Mesenchymal stem cell (in vitro differentiated cells and primary cell): Measurements from ENCODE around the gene C21orf91.
A peak's percentile ranks its signal among the peaks of the same experiment; 100 is the strongest.

Experiments used
- DNase-seq: peaks from one replicate; pipeline ENCODE4 v3.0.0-alpha.2; 2013
- H2AFZ ChIP-seq: one replicate; pipeline ENCODE4 v1.6.1; 2013; ENCODE audit warnings: low read depth, mild to moderate bottlenecking, control low read depth, inconsistent platforms, low read length, moderate library complexity
- H2AK5ac ChIP-seq: 2 replicates; pipeline ENCODE4 v1.6.1; 2013; ENCODE audit warnings: low read length, moderate library complexity, mild to moderate bottlenecking, inconsistent platforms; ENCODE audit not compliant: severe bottlenecking
- H2BK120ac ChIP-seq: one replicate; pipeline ENCODE4 v1.6.1; 2013; ENCODE audit warnings: low read depth, mild to moderate bottlenecking, inconsistent platforms, low read length, moderate library complexity
- H2BK12ac ChIP-seq, 2 experiments: one replicate each; pipeline ENCODE4 v1.6.1; 2013; ENCODE audit warnings: inconsistent platforms in 2 of 2, low read length in 2 of 2, mild to moderate bottlenecking in 2 of 2, moderate library complexity in 2 of 2, control low read depth in 1 of 2
- H2BK15ac ChIP-seq: one replicate; pipeline ENCODE4 v1.6.1; 2013; ENCODE audit warnings: mild to moderate bottlenecking, low read depth, inconsistent platforms; ENCODE audit not compliant: poor library complexity, severe bottlenecking
- H2BK5ac ChIP-seq: 2 replicates; pipeline ENCODE4 v1.6.1; 2013; ENCODE audit warnings: low read depth, mild to moderate bottlenecking, low read length, control low read depth, inconsistent platforms; ENCODE audit not compliant: poor library complexity, severe bottlenecking
- H3K14ac ChIP-seq, 2 experiments: one replicate each; pipeline ENCODE4 v1.6.1; 2013; ENCODE audit warnings: inconsistent platforms in 2 of 2, low read length in 2 of 2, control low read depth in 1 of 2, mild to moderate bottlenecking in 1 of 2, moderate library complexity in 1 of 2
- H3K18ac ChIP-seq, 2 experiments: one replicate each; pipeline ENCODE4 v1.6.1; 2013; ENCODE audit warnings: inconsistent platforms in 2 of 2, low read length in 2 of 2, control low read depth in 1 of 2, low read depth in 1 of 2, mild to moderate bottlenecking in 1 of 2
- H3K23ac ChIP-seq, 2 experiments: one replicate each; pipeline ENCODE4 v1.6.1; 2013; ENCODE audit warnings: inconsistent platforms in 2 of 2, low read length in 2 of 2, mild to moderate bottlenecking in 2 of 2, moderate library complexity in 2 of 2, control low read depth in 1 of 2
- H3K27ac ChIP-seq: 2 replicates; pipeline ENCODE4 v1.5.1; 2013; ENCODE audit warnings: mild to moderate bottlenecking, moderate library complexity, low read length, control low read depth, inconsistent platforms; ENCODE audit not compliant: poor library complexity, severe bottlenecking
- H3K27me3 ChIP-seq, 2 experiments: 2 replicates each; pipeline versions ENCODE4 v1.6.1 to v1.7.0; 2013; ENCODE audit warnings: low read length in 2 of 2, mild to moderate bottlenecking in 2 of 2, moderate library complexity in 2 of 2, control low read depth in 1 of 2, inconsistent platforms in 1 of 2; ENCODE audit not compliant: control insufficient read depth in 1 of 2, insufficient read depth in 1 of 2
- H3K36me3 ChIP-seq, 2 experiments: 2 replicates each; pipeline versions ENCODE4 v1.6.1 to v1.7.0; 2013; ENCODE audit warnings: low read length in 2 of 2, control low read depth in 1 of 2, inconsistent platforms in 1 of 2, low read depth in 1 of 2, mild to moderate bottlenecking in 1 of 2; ENCODE audit not compliant: insufficient read depth in 2 of 2, control insufficient read depth in 1 of 2
- H3K4ac ChIP-seq, 2 experiments: one replicate each; pipeline ENCODE4 v1.6.1; 2013; ENCODE audit warnings: inconsistent platforms in 2 of 2, low read length in 2 of 2, mild to moderate bottlenecking in 2 of 2, moderate library complexity in 2 of 2, control low read depth in 1 of 2, low read depth in 1 of 2
- H3K4me1 ChIP-seq: 2 replicates; pipeline ENCODE4 v1.6.1; 2013; ENCODE audit warnings: low read depth, low read length, control low read depth; ENCODE audit not compliant: control insufficient read depth, insufficient read depth
- H3K4me2 ChIP-seq: 2 replicates; pipeline ENCODE4 v1.6.1; 2013; ENCODE audit warnings: low read length, mild to moderate bottlenecking, inconsistent platforms; ENCODE audit not compliant: poor library complexity, severe bottlenecking
- H3K4me3 ChIP-seq, 2 experiments: 2 replicates each; pipeline versions ENCODE4 v1.5.1 to v1.7.0; 2013; ENCODE audit warnings: low read length in 2 of 2, mild to moderate bottlenecking in 2 of 2, control low read depth in 1 of 2, low read depth in 1 of 2; ENCODE audit not compliant: insufficient read depth in 1 of 2
- H3K79me1 ChIP-seq: replicated peaks from 2 replicates; pipeline ENCODE4 v1.6.1; 2013; ENCODE audit warnings: mild to moderate bottlenecking, control low read depth, low read length, inconsistent platforms; ENCODE audit not compliant: poor library complexity, severe bottlenecking
- H3K9ac ChIP-seq: 2 replicates; pipeline ENCODE4 v1.7.0; 2013; ENCODE audit warnings: mild to moderate bottlenecking, low read length, moderate library complexity
- H3K9me3 ChIP-seq: 2 replicates; pipeline ENCODE4 v1.7.0; 2013; ENCODE audit warnings: mild to moderate bottlenecking, low read length; ENCODE audit not compliant: control insufficient read depth
- H4K8ac ChIP-seq: one replicate; pipeline ENCODE4 v1.6.1; 2013; ENCODE audit warnings: inconsistent platforms, mild to moderate bottlenecking, low read length, moderate library complexity
- H4K91ac ChIP-seq: one replicate; pipeline ENCODE4 v1.6.1; 2013; ENCODE audit warnings: mild to moderate bottlenecking, low read length, inconsistent platforms
- WGBS: methylation state at CpG from one replicate; pipeline ENCODE4 v1.1.7; 2013; ENCODE audit warnings: mixed read lengths; 5-methylcytosine and 5-hydroxymethylcytosine counted together

Gene C21orf91

DNA sequence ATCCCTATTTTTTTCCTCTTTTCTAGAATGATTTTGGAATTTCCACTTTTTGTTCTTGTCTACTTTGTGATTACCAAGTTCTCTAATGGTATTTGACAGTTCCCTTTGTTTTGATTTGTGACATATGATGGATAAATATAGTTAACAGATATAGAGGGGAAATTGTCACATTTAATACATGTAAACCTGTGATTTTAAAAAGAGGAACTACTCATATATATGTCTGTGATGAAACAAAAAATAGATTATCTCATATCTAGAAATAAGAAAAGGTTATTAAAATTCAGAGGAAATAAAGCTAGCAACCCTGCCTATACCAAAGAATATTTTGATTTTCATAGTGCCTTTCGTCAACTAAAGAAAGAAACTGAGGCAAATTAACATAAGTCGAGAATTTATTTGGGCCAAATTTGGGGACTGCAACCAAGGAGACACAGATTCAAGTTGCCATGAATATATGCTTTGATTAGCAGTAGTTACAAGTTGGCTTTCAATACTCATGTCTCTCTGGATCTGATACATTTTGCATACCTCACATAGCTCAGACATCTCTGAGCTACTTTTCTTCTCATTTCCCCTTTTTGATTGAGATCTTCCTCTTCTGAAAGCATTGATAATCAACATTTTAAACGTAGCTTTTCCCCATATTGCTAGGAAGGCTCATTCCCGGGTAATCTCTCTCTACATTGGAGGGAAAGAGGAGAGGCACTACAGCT is 15.6 kb upstream of the C21orf91 start:
- Histone ChIP-seq H3K18ac (no peak overlapping the region), H3K27ac (no peak overlapping the region), H3K4me3 (no peak overlapping the region), H3K23ac (no peak overlapping the region), H3K9ac (no peak overlapping the region), H3K4me1 (peaks cover 1% of the 10 kb centered on the region), H3K36me3 (no peaks in the 10 kb centered on the region), H2AFZ (no peak overlapping the region), H2AK5ac (no peak overlapping the region), H3K27me3 (no peaks in the 10 kb centered on the region), H3K79me1 (no peaks in the 10 kb centered on the region), H4K91ac (no peak overlapping the region), H3K4ac (no peak overlapping the region), H3K14ac (no peak overlapping the region), H2BK12ac (no peak overlapping the region), H2BK5ac (no peak overlapping the region), H4K8ac (no peak overlapping the region), H2BK120ac (no peak overlapping the region), H2BK15ac (no peak overlapping the region), H3K9me3 (no peaks in the 10 kb centered on the region), H3K4me2 (no peak overlapping the region)
- 81% methylated on average over 4 of the region's 4 CpGs for WGBS
- no peak for DNase-seq

DNA sequence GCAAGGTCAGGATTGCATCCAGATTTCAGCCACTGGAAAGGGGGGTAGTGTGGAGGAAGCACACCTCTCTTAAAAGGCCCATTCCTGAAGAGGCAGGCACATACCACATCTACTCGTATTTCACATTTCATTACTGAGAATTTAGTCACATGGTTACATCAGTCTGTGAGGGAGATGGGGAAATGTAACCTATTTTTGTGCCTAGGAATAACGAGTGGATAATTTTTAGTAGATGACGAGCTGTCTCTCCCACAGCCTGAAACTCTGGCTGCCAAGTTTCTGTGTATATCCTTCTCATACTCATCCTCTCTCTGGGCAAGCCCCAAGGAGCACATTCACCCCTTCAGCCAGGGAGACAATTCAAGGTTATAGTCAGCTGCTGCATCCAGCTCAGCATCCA is 10.3 kb upstream of the C21orf91 start:
- WGBS, result 90% methylated on average over 2 of the region's 3 CpGs

DNA sequence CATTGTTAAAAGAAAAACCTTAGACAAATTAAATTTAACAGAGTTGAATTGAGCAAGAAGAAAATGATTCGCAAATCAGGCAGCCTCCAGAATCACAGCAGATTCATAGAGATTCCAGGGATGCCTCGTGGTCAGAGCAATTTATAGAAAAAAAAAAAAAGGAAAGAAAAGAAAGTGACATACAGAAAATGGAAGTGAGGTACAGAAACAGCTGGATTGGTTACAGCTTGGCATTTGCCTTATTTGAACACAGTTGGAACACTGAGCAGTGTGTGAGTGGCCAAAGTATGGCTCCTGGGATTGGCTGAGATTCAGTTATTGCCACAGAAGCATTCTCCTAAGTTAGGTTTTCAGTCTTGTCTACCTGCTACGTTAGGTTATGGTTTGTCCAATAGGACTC is 9.1 kb upstream of the C21orf91 start:
- no peak overlapping the region for H3K4me3 ChIP-seq
- H3K9ac ChIP-seq, result peak overlapping the region; percentile 36
- no peaks in the 10 kb centered on the region for H3K79me1 ChIP-seq
- no peak overlapping the region for H2BK120ac ChIP-seq
- DNase-seq, result peak; percentile 66
- H3K36me3 ChIP-seq, result no peaks in the 10 kb centered on the region
- no peak overlapping the region for H2AK5ac ChIP-seq
- H2BK12ac ChIP-seq, result no peak overlapping the region
- no peak overlapping the region for H4K8ac ChIP-seq
- no peak overlapping the region for H3K23ac ChIP-seq
- H2BK5ac ChIP-seq, result no peak overlapping the region
- H3K27me3 ChIP-seq, result no peaks in the 10 kb centered on the region
- no peak overlapping the region for H3K14ac ChIP-seq
- no peak overlapping the region for H3K4me2 ChIP-seq
- no peak overlapping the region for H2BK15ac ChIP-seq
- H2AFZ ChIP-seq, result no peak overlapping the region
- no peaks in the 10 kb centered on the region for H3K9me3 ChIP-seq
- H3K4ac ChIP-seq, result no peak overlapping the region
- no peak overlapping the region for H4K91ac ChIP-seq
- whole genome bisulfite sequencing, result 65% methylated on average over 3 of the region's 3 CpGs
- H3K4me1 ChIP-seq, result no peaks in the 10 kb centered on the region
- no peak overlapping the region for H3K18ac ChIP-seq
- H3K27ac ChIP-seq, result no peak overlapping the region

More for the DNA sequence above, 10.3 kb upstream of the C21orf91 start:
- Histone ChIP-seq H4K91ac (peak overlapping the region; percentile 11), H2BK12ac (peak overlapping the region in 1 of 2 experiments; percentile 50), H3K4ac (no peak overlapping the region), H3K4me2 (no peak overlapping the region), H2BK120ac (no peak overlapping the region), H2BK5ac (no peak overlapping the region), H3K23ac (no peak overlapping the region), H2AFZ (no peak overlapping the region), H3K4me1 (no peaks in the 10 kb centered on the region), H3K27ac (no peak overlapping the region), H2AK5ac (no peak overlapping the region), H3K27me3 (no peaks in the 10 kb centered on the region), H3K18ac (no peak overlapping the region), H3K36me3 (no peaks in the 10 kb centered on the region), H3K4me3 (no peak overlapping the region), H3K14ac (no peak overlapping the region), H3K9me3 (no peaks in the 10 kb centered on the region), H3K9ac (no peak overlapping the region), H2BK15ac (no peak overlapping the region), H3K79me1 (no peaks in the 10 kb centered on the region), H4K8ac (peak overlapping the region; percentile 60)
- no peak for DNase-seq

DNA sequence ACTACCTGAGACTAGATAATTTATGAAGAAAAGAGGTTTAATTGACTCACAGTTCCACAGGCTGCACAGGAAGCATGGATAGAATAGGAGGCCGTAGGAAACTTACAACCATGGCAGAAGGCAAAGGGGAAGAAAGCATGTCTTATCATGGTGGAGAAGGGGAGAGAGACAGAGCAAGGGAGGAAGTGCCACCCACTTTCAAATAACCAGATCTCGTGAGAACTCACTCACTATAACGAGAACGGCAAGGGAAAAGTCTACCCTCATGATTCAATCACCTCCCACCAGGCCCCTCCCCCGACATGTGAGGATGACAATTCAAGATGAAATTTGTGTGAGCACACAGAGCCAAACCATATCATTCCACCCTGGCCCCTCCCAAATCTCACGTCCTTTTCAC is 4.7 kb upstream of the C21orf91 start:
- no peak overlapping the region for H3K14ac ChIP-seq
- no peak overlapping the region for H2BK12ac ChIP-seq
- no peaks in the 10 kb centered on the region for H3K4me1 ChIP-seq
- H3K9ac ChIP-seq, result no peak overlapping the region
- H2BK15ac ChIP-seq, result no peak overlapping the region
- H4K8ac ChIP-seq, result no peak overlapping the region
- no peak overlapping the region for H2AK5ac ChIP-seq
- no peak overlapping the region for H3K18ac ChIP-seq
- H3K4me2 ChIP-seq, result no peak overlapping the region
- no peaks in the 10 kb centered on the region for H3K9me3 ChIP-seq
- DNase-seq, result no peak
- no peak overlapping the region for H2BK5ac ChIP-seq
- H3K27me3 ChIP-seq, result no peaks in the 10 kb centered on the region
- no peaks in the 10 kb centered on the region for H3K36me3 ChIP-seq
- no peak overlapping the region for H3K4me3 ChIP-seq
- no peaks in the 10 kb centered on the region for H3K79me1 ChIP-seq
- no peak overlapping the region for H2AFZ ChIP-seq
- H3K27ac ChIP-seq, result no peak overlapping the region
- no peak overlapping the region for H3K23ac ChIP-seq
- H2BK120ac ChIP-seq, result no peak overlapping the region
- H3K4ac ChIP-seq, result no peak overlapping the region
- no peak overlapping the region for H4K91ac ChIP-seq
- 83% methylated on average over 6 of the region's 6 CpGs for WGBS
